Esophagus squamous epithelium (tissue), 4 donors: ENCODE measurements around the gene ROPN1.

Experiments
- POLR2A ChIP-seq, 4 donors: fragments of 450-650 bp; IDR thresholded peaks; one replicate each; pipeline ENCODE4 v1.6.1; 2017; ENCODE audit warnings: antibody characterized with exemption in 4 of 4, mild to moderate bottlenecking in 4 of 4, moderate library complexity in 3 of 4
- TF ChIP-seq, protein P1 (sequence below), 6 experiments: fragments of 450-650 bp in 4 of 6; fragments of 200-600 bp in 2 of 6; sonication (generic) in 2 of 6; IDR thresholded peaks; one replicate each; pipeline ENCODE4 v1.5.1; 2016 to 2019; ENCODE audit warnings: antibody characterized with exemption in 6 of 6, mild to moderate bottlenecking in 4 of 6, moderate library complexity in 4 of 6

DNA sequence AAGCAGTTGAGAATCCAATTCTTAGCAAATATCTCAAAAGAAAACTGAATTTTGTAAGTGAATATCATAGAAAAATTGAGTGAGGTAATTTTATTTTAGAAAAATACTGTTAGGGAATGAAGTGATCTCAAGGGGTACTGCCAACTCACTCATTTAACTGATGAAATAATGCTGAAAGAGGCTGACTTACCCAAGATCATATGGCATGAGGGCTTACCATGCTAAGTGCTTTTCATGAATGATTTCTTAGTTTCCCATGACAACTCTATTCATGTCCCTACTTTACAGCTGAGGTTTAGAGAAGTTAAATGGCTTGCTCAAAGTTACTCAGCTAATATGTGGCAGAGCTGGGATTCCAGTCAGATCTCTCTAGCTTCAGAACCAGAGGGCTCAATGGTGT is 61.5 kb downstream of the ROPN1 start:
- TF ChIP-seq, protein P1, sequence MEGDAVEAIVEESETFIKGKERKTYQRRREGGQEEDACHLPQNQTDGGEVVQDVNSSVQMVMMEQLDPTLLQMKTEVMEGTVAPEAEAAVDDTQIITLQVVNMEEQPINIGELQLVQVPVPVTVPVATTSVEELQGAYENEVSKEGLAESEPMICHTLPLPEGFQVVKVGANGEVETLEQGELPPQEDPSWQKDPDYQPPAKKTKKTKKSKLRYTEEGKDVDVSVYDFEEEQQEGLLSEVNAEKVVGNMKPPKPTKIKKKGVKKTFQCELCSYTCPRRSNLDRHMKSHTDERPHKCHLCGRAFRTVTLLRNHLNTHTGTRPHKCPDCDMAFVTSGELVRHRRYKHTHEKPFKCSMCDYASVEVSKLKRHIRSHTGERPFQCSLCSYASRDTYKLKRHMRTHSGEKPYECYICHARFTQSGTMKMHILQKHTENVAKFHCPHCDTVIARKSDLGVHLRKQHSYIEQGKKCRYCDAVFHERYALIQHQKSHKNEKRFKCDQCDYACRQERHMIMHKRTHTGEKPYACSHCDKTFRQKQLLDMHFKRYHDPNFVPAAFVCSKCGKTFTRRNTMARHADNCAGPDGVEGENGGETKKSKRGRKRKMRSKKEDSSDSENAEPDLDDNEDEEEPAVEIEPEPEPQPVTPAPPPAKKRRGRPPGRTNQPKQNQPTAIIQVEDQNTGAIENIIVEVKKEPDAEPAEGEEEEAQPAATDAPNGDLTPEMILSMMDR (IDR thresholded peaks at IDR 0.05): no peak
- no peak for TF ChIP-seq POLR2A (IDR thresholded peaks at IDR 0.05)
